Activated CD4-positive, alpha-beta T cell treated with anti-CD3 and anti-CD28 coated beads, Interleukin-2, amount 50 U/mL, for 24 hours (primary cell): ENCODE results near the gene RHOV.

Experiments
- DNase-seq, 2 donors: peaks; one replicate each; pipeline ENCODE4 v3.0.0-alpha.2; 2020; ENCODE audit warnings: low read depth in 1 of 2, low spot score in 1 of 2

RHOV gene

GRCh38 chr15:40904552-40905201, 30.6 kb upstream of the RHOV start:
- no peak for DNase-seq

- DNase-seq: no peak
These were observed 28.8 kb upstream of the RHOV start for GRCh38 chr15:40902605-40903561.

GRCh38 chr15:40901053-40901443, 27.0 kb upstream of the RHOV start:
- DNase-seq: no peak

- no peak for DNase-seq
These were observed 26.4 kb upstream of the RHOV start for GRCh38 chr15:40900256-40901052.

- no peak for DNase-seq
These were observed 25.6 kb upstream of the RHOV start for GRCh38 chr15:40899536-40900207.

GRCh38 chr15:40894681-40895448, 20.8 kb upstream of the RHOV start:
- DNase-seq: peak; percentile 26 to 43

- DNase-seq: peak; percentile 98 to 99
These were observed 20.0 kb upstream of the RHOV start, which contains the start of gene VPS18 for GRCh38 chr15:40893733-40894680. Gene VPS18, plus strand, starts transcription at chr15:40894450. Its CDS starts 319 bp downstream, at chr15:40894769.

GRCh38 chr15:40893019-40893670, 19.1 kb upstream of the RHOV start:
- no peak for DNase-seq

- DNase-seq: no peak
These were observed 18.5 kb upstream of the RHOV start for GRCh38 chr15:40892447-40893012.

- no peak for DNase-seq
These were observed 17.9 kb upstream of the RHOV start for GRCh38 chr15:40891810-40892446.

GRCh38 chr15:40891138-40891537, 17.1 kb upstream of the RHOV start:
- DNase-seq: no peak

GRCh38 chr15:40889112-40889511, 15.1 kb upstream of the RHOV start:
- DNase-seq: no peak

GRCh38 chr15:40886586-40886985, 12.6 kb upstream of the RHOV start:
- DNase-seq: no peak

- no peak for DNase-seq
These were observed 7.3 kb upstream of the RHOV start for GRCh38 chr15:40881351-40881750.

GRCh38 chr15:40879609-40880008, 5.6 kb upstream of the RHOV start:
- no peak for DNase-seq

GRCh38 chr15:40878785-40879184, 4.8 kb upstream of the RHOV start:
- peak in 1 of 2 donors; percentile 41 for DNase-seq

- DNase-seq: no peak
These were observed 3.7 kb upstream of the RHOV start for GRCh38 chr15:40877694-40878093.
